K562 (cell line): ENCODE measurements around the gene NKIRAS1. TPM values are rescaled to one million over a fixed set of nuclear protein-coding genes. Genes with fewer than 3 reads are reported as not detected.

Experiments used
- ATF6 ChIP-seq: sonication (generic); formaldehyde crosslinking; IDR thresholded peaks from 2 replicates; pipeline ENCODE4 v1.4.0; 2020; ENCODE audit warnings: mild to moderate bottlenecking, missing genetic modification reagents
- CBFB ChIP-seq: sonication (generic); formaldehyde crosslinking; IDR thresholded peaks from 2 replicates; pipeline ENCODE4 v1.4.0; 2020; ENCODE audit warnings: mild to moderate bottlenecking, missing genetic modification reagents
- IRF1 ChIP-seq: sonication (generic); formaldehyde crosslinking; IDR thresholded peaks from 2 replicates; pipeline ENCODE4 v1.8.0; 2022; ENCODE audit warnings: missing genetic modification reagents, mild to moderate bottlenecking, borderline replicate concordance
- PHB2 ChIP-seq: fragments of 450-650 bp; IDR thresholded peaks from 2 replicates; pipeline ENCODE4 v1.6.1; 2017; ENCODE audit warnings: low read depth
- RBBP5 ChIP-seq: fragments of 200-600 bp; sonication (generic); IDR thresholded peaks from 2 replicates; pipeline ENCODE4 v1.6.1; 2012; ENCODE audit warnings: borderline replicate concordance, mild to moderate bottlenecking, low read length, control low read depth, inconsistent platforms; ENCODE audit not compliant: insufficient read depth, poor library complexity, severe bottlenecking
- SIRT6 ChIP-seq: IDR thresholded peaks from one replicate; pipeline ENCODE4 v1.6.1; 2012; ENCODE audit warnings: low read depth, mild to moderate bottlenecking, control low read depth, inconsistent platforms, low read length, moderate library complexity
- TAF15 ChIP-seq: fragments of 200-400 bp; formaldehyde crosslinking; IDR thresholded peaks from 2 replicates; pipeline ENCODE4 v1.6.1; 2017; ENCODE audit warnings: mild to moderate bottlenecking, low read depth, low read length, moderate library complexity
- TAF7 ChIP-seq: fragments of 450-650 bp; IDR thresholded peaks from 2 replicates; pipeline ENCODE4 v1.6.1; 2016; ENCODE audit warnings: missing genetic modification characterization, missing compliant biosample characterization
- TAF9B ChIP-seq: fragments of 450-650 bp; IDR thresholded peaks from 2 replicates; pipeline ENCODE4 v1.6.1; 2018; ENCODE audit warnings: mild to moderate bottlenecking; ENCODE audit not compliant: partially characterized antibody
- ZNF318 ChIP-seq, 2 experiments: fragments of 450-650 bp; IDR thresholded peaks; 2 replicates each; pipeline ENCODE4 v1.6.1; 2016; ENCODE audit warnings: mild to moderate bottlenecking in 2 of 2, borderline replicate concordance in 1 of 2, low read depth in 1 of 2, moderate library complexity in 1 of 2
- ZNF431 ChIP-seq: sonication (generic); formaldehyde crosslinking; IDR thresholded peaks from 2 replicates; pipeline ENCODE4 v1.8.0; 2022; ENCODE audit warnings: mild to moderate bottlenecking, missing genetic modification reagents
- ZNF436 ChIP-seq: fragments of 250-450, 450-650 bp; sonication (Bioruptor Pico); formaldehyde crosslinking; IDR thresholded peaks from 2 replicates; pipeline ENCODE4 v1.7.0; 2020; ENCODE audit warnings: mild to moderate bottlenecking
- polyA plus RNA-seq, 8 experiments: library from polyadenylated mRNA; depleted of rRNA in 4 of 8; stranded (reverse) in 5 of 8; unstranded in 3 of 8; fragments of >200 nt; fragmentation: Nextera tagmentation in 2 of 8; fragmentation: Illumina TruSeq in 1 of 8; extraction: Ambion mirVana in 2 of 8; extraction: Trizol in 1 of 8; gene quantifications; 2 replicates each; pipeline versions ENCODE4 v1.2.1 to v1.2.3, GENCODE V29; 2011 to 2014; ENCODE audit warnings: inconsistent platforms in 1 of 8, missing spikeins in 1 of 8
- total RNA-seq, 7 experiments: library from RNA; depleted of rRNA in 6 of 7; stranded (reverse); fragments of >200 nt in 6 of 7; fragmentation: Illumina TruSeq in 2 of 7; extraction: Trizol in 2 of 7; gene quantifications; 2 replicates each; pipeline versions ENCODE4 v1.2.1 to v1.2.3, GENCODE V29; 2011 to 2021; ENCODE audit warnings: low replicate concordance in 1 of 7
- TF ChIP-seq, protein P1 (sequence below): sonication (generic); formaldehyde crosslinking; IDR thresholded peaks from 2 replicates; pipeline ENCODE4 v1.8.0; 2022; ENCODE audit warnings: missing genetic modification reagents, mild to moderate bottlenecking, moderate library complexity, borderline replicate concordance

Gene NKIRAS1
- total and polyA plus RNA-seq, 9 of the 15 experiments (the other 6 are each of a cell fraction or from before 2014, with no cell fraction given), result 5.1 to 10.3 (median 6.3) TPM

GRCh38 chr3:23938688-23939087 lies 21.9 kb upstream of the NKIRAS1 start (continued):
- TF ChIP-seq ATF6 (CRISPR knock-in tag) (no peak), ZNF318 (IDR thresholded peaks at IDR 0.05; ENCODE audit: borderline replicate concordance in 1 of 2, low read depth in 1 of 2) (no peak), SIRT6 (no peak), PHB2 (no peak), TAF15 (no peak), CBFB (CRISPR knock-in tag) (no peak), IRF1 (CRISPR knock-in tag) (no peak), TAF9B (no peak), ZNF431 (CRISPR knock-in tag) (no peak), RBBP5 (no peak), ZNF436 (CRISPR knock-in tag) (no peak), TAF7 (tag) (no peak)
- TF ChIP-seq, protein P1, sequence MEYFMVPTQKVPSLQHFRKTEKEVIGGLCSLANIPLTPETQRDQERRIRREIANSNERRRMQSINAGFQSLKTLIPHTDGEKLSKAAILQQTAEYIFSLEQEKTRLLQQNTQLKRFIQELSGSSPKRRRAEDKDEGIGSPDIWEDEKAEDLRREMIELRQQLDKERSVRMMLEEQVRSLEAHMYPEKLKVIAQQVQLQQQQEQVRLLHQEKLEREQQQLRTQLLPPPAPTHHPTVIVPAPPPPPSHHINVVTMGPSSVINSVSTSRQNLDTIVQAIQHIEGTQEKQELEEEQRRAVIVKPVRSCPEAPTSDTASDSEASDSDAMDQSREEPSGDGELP, result no peak
